PC-3 (cell line): Measurements from ENCODE around the gene ZFP36L1.

Source experiments
- EZH2 ChIP-seq: fragments of 300-600 bp; sonication (generic); IDR thresholded peaks from one replicate; pipeline ENCODE4 v1.6.1; 2017; ENCODE audit warnings: antibody characterized with exemption, mild to moderate bottlenecking, low read length; ENCODE audit not compliant: unreplicated experiment
- TF ChIP-seq, protein P1 (sequence below): fragments of 300-600 bp; sonication (generic); conservative IDR thresholded peaks from 2 replicates; pipeline ENCODE4 v1.5.1; 2017; ENCODE audit warnings: antibody characterized with exemption, low read depth, mild to moderate bottlenecking, low read length

GRCh38 chr14:68748691-68749090 is 44.2 kb downstream of the ZFP36L1 start:
- TF ChIP-seq, protein P1, sequence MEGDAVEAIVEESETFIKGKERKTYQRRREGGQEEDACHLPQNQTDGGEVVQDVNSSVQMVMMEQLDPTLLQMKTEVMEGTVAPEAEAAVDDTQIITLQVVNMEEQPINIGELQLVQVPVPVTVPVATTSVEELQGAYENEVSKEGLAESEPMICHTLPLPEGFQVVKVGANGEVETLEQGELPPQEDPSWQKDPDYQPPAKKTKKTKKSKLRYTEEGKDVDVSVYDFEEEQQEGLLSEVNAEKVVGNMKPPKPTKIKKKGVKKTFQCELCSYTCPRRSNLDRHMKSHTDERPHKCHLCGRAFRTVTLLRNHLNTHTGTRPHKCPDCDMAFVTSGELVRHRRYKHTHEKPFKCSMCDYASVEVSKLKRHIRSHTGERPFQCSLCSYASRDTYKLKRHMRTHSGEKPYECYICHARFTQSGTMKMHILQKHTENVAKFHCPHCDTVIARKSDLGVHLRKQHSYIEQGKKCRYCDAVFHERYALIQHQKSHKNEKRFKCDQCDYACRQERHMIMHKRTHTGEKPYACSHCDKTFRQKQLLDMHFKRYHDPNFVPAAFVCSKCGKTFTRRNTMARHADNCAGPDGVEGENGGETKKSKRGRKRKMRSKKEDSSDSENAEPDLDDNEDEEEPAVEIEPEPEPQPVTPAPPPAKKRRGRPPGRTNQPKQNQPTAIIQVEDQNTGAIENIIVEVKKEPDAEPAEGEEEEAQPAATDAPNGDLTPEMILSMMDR, result no peak
- TF ChIP-seq EZH2, result no peak
